ENCODE results near the gene GNAI1.

GNAI1 gene

DNA sequence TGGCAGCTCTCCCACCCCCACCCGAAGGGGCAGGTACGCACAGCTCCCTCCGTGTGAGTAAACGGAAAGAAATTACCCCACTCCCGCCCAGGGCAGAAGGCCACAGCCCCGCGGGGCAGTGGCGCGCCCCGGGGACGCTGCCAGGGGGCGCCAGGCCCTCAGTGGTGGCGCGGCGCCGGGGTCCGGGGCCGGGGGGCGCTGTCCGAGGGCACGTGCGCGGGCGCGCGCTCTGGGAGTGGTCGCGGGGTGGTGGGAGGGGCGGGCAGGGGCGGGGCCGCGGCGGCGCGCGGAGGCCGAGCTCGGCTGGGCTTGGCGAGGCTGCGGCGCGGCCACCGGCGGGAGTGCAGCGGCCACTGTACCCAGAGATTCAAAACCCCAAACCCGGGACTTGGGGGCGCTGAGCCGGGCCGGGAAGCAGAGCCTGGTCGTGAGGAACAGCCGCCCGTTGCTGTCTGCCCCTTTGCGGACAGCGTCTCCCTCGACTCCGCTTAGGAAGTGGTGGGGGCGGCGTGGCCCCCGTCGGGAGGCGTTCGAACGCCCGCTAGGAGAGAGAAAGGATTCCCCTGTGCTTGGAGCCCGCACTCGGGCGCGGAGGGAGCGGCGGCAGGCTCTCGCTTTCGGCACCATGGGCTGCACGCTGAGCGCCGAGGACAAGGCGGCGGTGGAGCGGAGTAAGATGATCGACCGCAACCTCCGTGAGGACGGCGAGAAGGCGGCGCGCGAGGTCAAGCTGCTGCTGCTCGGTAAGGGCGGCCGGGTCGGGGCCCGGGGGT, at the start of gene GNAI1:
TSS of gene GNAI1 (plus strand) at position 296 of the 773 bp plus-strand sequence. CDS start at position 626, 330 bp downstream.
- peak; percentile 48 for DNase-seq (ENCODE audit: low spot score)

- no peak for DNase-seq (ENCODE audit: low spot score)
Measured at GRCh38 chr7:80087051-80087770, 47.4 kb upstream of the GNAI1 start.

DNA sequence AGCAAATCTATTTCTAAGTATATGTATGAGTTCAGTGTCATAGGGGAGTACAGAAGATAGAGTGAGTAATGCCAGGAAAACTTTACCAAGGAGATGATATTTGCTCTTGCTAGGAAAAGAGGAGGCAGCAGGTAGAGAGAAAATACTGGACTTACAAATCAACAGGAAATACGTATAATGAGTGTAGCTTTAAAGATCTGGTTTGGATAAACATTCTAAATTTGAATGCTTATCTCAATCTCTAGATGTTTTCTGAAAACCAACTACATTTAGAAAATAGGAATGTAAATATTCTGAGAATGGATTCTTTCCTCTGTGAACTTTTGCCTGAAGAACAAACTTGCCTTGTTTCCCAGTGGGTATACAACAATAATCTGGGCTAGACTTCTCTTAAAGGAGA, 46.9 kb upstream of the GNAI1 start:
- DNase-seq (ENCODE audit: low spot score), result no peak

DNA sequence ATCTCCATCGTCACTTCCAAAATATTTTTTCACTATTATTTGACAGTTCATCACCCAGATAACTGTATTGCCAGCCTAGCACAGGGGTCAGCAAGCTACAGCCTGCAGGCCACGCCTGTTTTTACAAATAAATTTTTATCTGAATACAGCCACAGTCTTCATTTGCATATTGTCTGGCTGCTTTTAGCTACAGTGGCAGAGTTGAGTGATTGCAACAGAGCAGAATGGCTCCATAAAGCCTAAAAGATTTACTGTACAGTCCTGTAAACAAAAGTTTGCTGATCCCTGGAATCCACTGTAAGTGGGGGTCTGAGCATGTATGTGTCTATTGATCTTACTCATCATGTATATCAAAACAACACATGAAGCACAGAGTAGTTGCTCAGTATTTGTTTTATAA, 45.9 kb upstream of the GNAI1 start:
- no peak for DNase-seq (ENCODE audit: low spot score)

- no peak for DNase-seq (ENCODE audit: low spot score)
Measured at GRCh38 chr7:80089366-80089765, 45.3 kb upstream of the GNAI1 start.

DNA sequence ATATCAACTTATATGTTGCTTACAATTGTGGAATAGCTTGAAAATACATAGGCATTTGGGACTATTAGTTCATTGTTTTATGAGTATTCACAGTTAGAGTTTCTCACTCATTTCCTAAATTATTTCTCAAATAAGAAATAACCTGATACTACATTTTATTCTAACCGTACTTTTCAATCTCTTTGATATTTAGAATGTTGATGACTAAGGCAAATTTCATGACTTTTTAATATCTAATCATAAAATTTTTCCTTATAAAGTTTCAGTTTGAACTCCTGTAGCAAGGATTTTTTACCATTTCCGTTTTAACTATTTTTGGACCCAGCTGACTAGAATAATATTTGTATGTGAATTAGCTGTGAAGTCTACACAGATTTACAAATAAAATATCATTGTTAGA, 41.3 kb upstream of the GNAI1 start:
- DNase-seq (ENCODE audit: low spot score), result no peak

GRCh38 chr7:80095545-80095944, 39.1 kb upstream of the GNAI1 start:
- no peak for DNase-seq (ENCODE audit: low spot score)

- no peak for DNase-seq (ENCODE audit: low spot score)
Measured at GRCh38 chr7:80097756-80098155, 36.9 kb upstream of the GNAI1 start.

- no peak for DNase-seq (ENCODE audit: low spot score)
Measured at GRCh38 chr7:80098795-80099194, 35.8 kb upstream of the GNAI1 start.

DNA sequence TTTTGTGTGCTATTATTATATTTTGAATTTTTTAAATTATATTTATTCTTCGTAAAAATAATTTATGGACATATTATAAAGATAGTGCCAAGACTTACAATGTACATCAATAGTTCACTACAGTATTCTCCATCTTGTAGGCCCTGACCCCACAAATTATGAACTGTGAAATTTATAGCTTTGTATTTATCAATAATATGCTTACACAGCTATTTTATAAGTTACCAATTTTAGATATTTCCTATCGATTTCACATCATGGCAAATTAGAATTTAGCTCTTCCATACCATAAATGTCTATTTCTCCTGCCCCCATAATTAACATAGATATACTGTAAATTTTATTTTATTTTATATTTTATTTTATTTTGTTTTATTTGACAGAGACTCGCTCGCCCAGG, 34.4 kb upstream of the GNAI1 start:
- DNase-seq (ENCODE audit: low spot score), result no peak

- DNase-seq (ENCODE audit: low spot score), result no peak
Measured at GRCh38 chr7:80105701-80106408, 28.8 kb upstream of the GNAI1 start.

GRCh38 chr7:80106498-80107113, 28.0 kb upstream of the GNAI1 start:
- DNase-seq (ENCODE audit: low spot score), result peak; percentile 41

- no peak for DNase-seq (ENCODE audit: low spot score)
Measured at GRCh38 chr7:80107278-80107677, 27.4 kb upstream of the GNAI1 start.

- no peak for DNase-seq (ENCODE audit: low spot score)
Measured at GRCh38 chr7:80110376-80110775, 24.3 kb upstream of the GNAI1 start.

- no peak for DNase-seq (ENCODE audit: low spot score)
Measured at GRCh38 chr7:80114159-80114558, 20.5 kb upstream of the GNAI1 start.

- no peak for DNase-seq (ENCODE audit: low spot score)
Measured at GRCh38 chr7:80124526-80125264, 9.9 kb upstream of the GNAI1 start.

- no peak for DNase-seq (ENCODE audit: low spot score)
Measured at GRCh38 chr7:80127412-80128160, 7.0 kb upstream of the GNAI1 start.

GRCh38 chr7:80128918-80129317, 5.7 kb upstream of the GNAI1 start:
- no peak for DNase-seq (ENCODE audit: low spot score)

DNA sequence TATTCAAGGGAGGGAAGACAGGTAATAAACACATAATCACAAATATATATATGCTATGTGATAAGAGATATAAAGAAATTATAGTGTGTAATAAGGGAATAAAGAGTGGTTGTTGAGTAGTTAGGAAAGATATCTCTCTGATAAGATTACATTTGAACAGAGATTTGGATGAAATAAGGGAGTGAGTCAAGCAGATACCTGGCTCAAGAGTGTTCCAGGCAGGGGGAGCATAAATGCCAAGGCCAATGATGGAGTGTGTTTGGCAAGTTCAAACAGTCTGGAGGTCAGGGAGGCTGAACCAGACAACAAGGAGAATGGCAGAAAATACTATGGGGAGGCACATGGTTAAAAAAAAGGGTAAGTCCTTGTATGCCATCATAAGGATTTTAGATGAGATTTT, 4.8 kb upstream of the GNAI1 start:
- no peak for DNase-seq (ENCODE audit: low spot score)

DNA sequence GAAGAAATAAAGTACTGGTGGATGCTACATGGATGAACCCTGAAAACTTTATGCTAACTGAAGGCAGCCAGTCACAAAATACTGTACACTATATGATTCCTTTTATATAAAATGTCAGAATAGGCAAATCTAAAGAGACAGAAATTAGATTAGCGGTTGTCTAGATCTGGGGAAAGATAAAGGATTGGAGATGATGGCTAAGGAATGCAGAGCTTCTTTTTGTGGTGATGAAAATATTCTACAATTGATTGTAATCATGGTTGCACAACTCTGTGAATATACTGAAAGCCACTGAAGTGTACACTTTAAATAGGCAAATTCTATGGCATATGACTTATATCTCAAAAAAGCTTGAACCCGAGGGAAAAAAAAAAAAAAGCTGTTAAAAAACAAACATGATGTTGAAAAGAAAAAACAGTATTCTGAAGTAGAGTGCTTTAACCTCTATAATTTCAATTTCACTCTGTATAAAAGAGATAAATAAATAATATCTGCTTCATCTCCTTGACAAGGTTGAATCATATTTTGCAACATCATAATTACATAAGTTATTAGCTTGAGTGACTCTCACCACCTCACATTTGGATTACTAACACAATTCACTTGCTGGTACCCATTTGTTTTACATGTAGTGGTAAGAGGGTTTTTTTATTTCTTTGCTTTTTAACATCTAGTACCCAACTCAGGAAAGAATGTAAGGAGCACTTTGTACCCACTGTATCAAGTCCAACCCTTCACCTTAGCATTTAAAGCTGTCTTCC, 2.8 kb upstream of the GNAI1 start:
- no peak for DNase-seq (ENCODE audit: low spot score)

Measured in kidney capillary endothelial cell (primary cell).